ENCODE data around the gene MRPL58.

DNA sequence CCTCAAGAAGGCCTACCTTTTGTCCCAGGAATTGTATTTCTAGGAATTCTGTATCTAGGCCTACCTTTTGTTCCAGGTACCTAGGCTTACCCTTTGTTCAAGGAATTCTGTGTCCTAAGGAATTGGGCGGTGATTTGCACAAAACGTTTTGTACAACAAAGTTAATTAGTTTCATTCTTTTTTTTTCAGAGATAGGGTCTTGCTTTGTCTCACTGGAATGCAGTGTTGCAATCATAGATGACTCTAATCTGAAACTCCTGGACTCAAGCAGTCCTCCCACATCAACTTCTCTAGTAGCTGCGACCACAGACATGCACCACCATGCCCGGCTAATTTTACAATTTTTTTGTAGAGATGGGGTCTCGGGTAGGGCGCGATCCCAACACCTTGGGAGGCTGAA is 18.0 kb upstream of the MRPL58 start:
- TF ChIP-seq CTCF (conservative IDR thresholded peaks at IDR 0.05): no peak
- no peak for TF ChIP-seq ZFX (IDR thresholded peaks at IDR 0.05)
